Prostate gland (tissue), 2 donors: ENCODE results near the gene GLO1. TPM values are rescaled to one million over a fixed set of nuclear protein-coding genes. Genes with fewer than 3 reads are reported as not detected.

Source experiments
- DNase-seq: peaks from one replicate; pipeline ENCODE4 v3.0.0-alpha.2; 2019; ENCODE audit warnings: low spot score
- H3K27ac ChIP-seq, 2 donors: fragments of 200-600 bp; sonication (generic); 2 replicates each; pipeline ENCODE4 v1.5.1; 2017 to 2019
- H3K27me3 ChIP-seq: fragments of 200-600 bp; sonication (generic); replicated peaks from 2 replicates; pipeline ENCODE4 v1.5.1; 2019; ENCODE audit not compliant: insufficient read depth
- H3K36me3 ChIP-seq, 2 donors: fragments of 200-600 bp; sonication (generic); 1 replicate in 1 of 2; 2 replicates in 1 of 2; pipeline versions ENCODE4 v1.5.1 to v1.8.1; 2017 to 2019
- H3K4me1 ChIP-seq: fragments of 200-600 bp; sonication (generic); replicated peaks from 2 replicates; pipeline ENCODE4 v1.5.1; 2019
- H3K4me3 ChIP-seq, 2 donors: fragments of 200-600 bp; sonication (generic); 2 replicates each; pipeline ENCODE4 v1.5.1; 2017 to 2019
- H3K9me3 ChIP-seq: fragments of 200-600 bp; sonication (generic); 2 replicates; pipeline ENCODE4 v1.5.1; 2017
- POLR2A ChIP-seq: fragments of 450-650 bp; IDR thresholded peaks from one replicate; pipeline ENCODE4 v1.6.1; 2016; ENCODE audit warnings: antibody characterized with exemption, mild to moderate bottlenecking
- POLR2AphosphoS5 ChIP-seq: sonication (generic); formaldehyde crosslinking; IDR thresholded peaks from one replicate; pipeline ENCODE4 v1.6.1; 2017; ENCODE audit warnings: antibody characterized with exemption
- WGBS: methylation state at CpG from one replicate; pipeline ENCODE4 v1.1.5; 2018; 5-methylcytosine and 5-hydroxymethylcytosine counted together
- intact Hi-C: fragments of 100-400 bp; cut with DNase I; formaldehyde crosslinking; loops from one replicate; pipeline ENCODE4 v1.14.2; 2022
- total RNA-seq, 2 donors: library from RNA; depleted of rRNA; stranded (reverse); fragments of >200 nt; gene quantifications; one replicate each; pipeline ENCODE4 v1.1.0, GENCODE V29; 2016
- TF ChIP-seq, protein P1 (sequence below), 4 experiments: fragments of 200-600 bp in 2 of 4; fragments of 450-650 bp in 2 of 4; sonication (generic) in 2 of 4; IDR thresholded peaks; 1 replicate in 3 of 4; 2 replicates in 1 of 4; pipeline ENCODE4 v1.5.1; 2016 to 2019; ENCODE audit warnings: antibody characterized with exemption in 4 of 4, mild to moderate bottlenecking in 2 of 4, moderate library complexity in 2 of 4

Gene GLO1
- total RNA-seq, 2 donors from 2014 or later: 93.7 to 176 TPM

DNA sequence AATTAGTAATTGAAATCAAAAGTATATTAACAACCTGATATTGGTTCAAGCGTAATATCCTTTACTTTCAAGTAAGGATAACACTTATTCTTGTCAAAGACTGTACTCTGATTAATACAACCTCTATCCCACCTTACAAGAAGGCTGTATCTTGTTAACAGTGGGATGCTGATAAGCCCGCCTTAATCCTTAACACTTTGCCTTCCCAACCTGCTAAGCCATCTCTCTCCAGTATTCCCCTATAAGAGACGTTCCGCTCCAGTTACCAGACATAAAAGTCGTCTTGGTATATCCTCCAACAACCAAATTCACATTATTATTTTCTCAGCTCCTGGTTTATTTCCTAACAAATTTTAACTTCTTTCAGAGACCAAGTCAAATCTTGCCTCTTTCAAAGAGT lies 65.2 kb downstream of the GLO1 start:
- no peak overlapping the region for H3K27ac ChIP-seq
- no peaks in the 10 kb centered on the region for H3K36me3 ChIP-seq
- no peaks in the 10 kb centered on the region for H3K9me3 ChIP-seq
- 85% methylated on average over 5 of the region's 5 CpGs for WGBS
- intact Hi-C loops: no loop called here
- H3K27me3 ChIP-seq: no peaks in the 10 kb centered on the region
- no peak overlapping the region for H3K4me3 ChIP-seq
- DNase-seq: no peak
- TF ChIP-seq POLR2AphosphoS5 (no peak), POLR2A (no peak)
- TF ChIP-seq, protein P1, sequence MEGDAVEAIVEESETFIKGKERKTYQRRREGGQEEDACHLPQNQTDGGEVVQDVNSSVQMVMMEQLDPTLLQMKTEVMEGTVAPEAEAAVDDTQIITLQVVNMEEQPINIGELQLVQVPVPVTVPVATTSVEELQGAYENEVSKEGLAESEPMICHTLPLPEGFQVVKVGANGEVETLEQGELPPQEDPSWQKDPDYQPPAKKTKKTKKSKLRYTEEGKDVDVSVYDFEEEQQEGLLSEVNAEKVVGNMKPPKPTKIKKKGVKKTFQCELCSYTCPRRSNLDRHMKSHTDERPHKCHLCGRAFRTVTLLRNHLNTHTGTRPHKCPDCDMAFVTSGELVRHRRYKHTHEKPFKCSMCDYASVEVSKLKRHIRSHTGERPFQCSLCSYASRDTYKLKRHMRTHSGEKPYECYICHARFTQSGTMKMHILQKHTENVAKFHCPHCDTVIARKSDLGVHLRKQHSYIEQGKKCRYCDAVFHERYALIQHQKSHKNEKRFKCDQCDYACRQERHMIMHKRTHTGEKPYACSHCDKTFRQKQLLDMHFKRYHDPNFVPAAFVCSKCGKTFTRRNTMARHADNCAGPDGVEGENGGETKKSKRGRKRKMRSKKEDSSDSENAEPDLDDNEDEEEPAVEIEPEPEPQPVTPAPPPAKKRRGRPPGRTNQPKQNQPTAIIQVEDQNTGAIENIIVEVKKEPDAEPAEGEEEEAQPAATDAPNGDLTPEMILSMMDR (IDR thresholded peaks at IDR 0.05): no peak
- H3K4me1 ChIP-seq: peaks cover 7% of the 10 kb centered on the region

DNA sequence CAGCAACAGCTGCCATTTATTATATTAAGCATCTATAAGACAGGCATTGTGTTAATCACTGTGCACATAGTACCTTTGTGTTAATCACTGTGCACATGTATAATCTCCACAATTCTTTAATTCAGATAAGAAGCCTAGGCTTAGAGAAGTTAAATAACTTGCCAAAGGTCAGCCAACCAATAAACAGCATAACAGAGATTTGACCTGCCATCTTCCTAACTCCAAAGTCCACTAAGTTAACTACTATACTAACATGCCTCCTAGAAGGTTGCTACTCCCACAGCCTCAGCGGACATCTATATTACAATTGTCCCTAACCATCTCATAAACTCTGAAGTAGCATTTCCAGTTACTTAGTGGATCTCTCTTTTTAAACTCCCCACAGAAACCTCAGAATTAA lies 66.9 kb downstream of the GLO1 start:
- intact Hi-C loops: no loop called here
- peaks cover 7% of the 10 kb centered on the region for H3K4me1 ChIP-seq
- no peak for DNase-seq
- TF ChIP-seq, protein P1 (IDR thresholded peaks at IDR 0.05): no peak
- TF ChIP-seq POLR2AphosphoS5: no peak
- TF ChIP-seq POLR2A: no peak
- H3K27me3 ChIP-seq: no peaks in the 10 kb centered on the region
- no peaks in the 10 kb centered on the region for H3K9me3 ChIP-seq
- no peak overlapping the region for H3K4me3 ChIP-seq
- H3K27ac ChIP-seq: no peak overlapping the region
- H3K36me3 ChIP-seq: no peaks in the 10 kb centered on the region
- 83% methylated on average over 1 of the region's 1 CpG for WGBS

DNA sequence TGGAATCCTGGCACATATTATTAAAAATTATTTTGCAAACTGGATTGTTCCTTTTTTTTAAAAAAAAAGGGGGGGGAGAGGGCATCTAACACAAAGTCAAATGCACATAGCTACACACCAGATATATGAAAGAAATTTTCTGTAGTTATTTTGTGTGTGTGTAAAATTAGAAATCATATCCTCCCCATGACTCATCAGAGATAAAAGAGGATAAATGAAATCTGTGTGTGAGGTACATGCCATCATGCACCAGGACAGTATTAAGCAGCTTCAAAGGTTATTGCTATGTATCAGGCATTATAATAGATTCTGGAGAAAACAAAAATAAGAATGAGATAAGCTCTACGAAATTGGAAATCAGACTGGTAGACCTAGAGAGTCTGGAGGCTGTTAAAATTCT lies 68.4 kb downstream of the GLO1 start:
- Histone ChIP-seq H3K4me3 (no peak overlapping the region), H3K9me3 (no peaks in the 10 kb centered on the region), H3K4me1 (no peaks in the 10 kb centered on the region), H3K36me3 (no peaks in the 10 kb centered on the region), H3K27ac (no peak overlapping the region), H3K27me3 (no peaks in the 10 kb centered on the region)
- WGBS: 86% methylated on average over 1 of the region's 1 CpG
- TF ChIP-seq, protein P1 (IDR thresholded peaks at IDR 0.05): no peak
- TF ChIP-seq POLR2A (no peak), POLR2AphosphoS5 (no peak)
- no peak for DNase-seq
- intact Hi-C loops: no loop called here

DNA sequence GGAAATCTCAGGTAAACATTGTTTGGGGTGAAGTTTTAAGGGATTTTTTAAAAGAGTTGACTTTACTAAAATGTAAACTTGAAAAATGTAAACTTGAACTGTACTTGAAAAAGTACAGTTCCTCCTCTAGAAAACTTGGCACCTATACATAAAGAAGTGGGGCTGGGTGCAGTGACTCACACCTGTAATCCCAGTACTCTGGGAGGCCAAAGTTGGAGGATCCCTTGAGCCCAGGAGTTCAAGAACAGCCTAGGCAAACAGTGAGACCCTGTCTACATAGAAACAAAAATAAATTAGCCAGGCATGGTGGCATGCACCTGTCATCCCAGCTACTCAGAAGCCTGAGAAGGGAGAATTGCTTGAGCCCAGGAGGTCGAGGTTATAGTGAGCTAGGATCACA lies 70.5 kb downstream of the GLO1 start:
- Histone ChIP-seq H3K36me3 (no peaks in the 10 kb centered on the region), H3K9me3 (no peaks in the 10 kb centered on the region), H3K4me1 (no peaks in the 10 kb centered on the region), H3K27me3 (no peaks in the 10 kb centered on the region), H3K27ac (no peak overlapping the region), H3K4me3 (no peak overlapping the region)
- intact Hi-C loops: no loop called here
- DNase-seq: no peak
- WGBS: 85% methylated on average over 1 of the region's 1 CpG
- TF ChIP-seq POLR2AphosphoS5 (no peak), POLR2A (no peak)
- TF ChIP-seq, protein P1 (IDR thresholded peaks at IDR 0.05): no peak

DNA sequence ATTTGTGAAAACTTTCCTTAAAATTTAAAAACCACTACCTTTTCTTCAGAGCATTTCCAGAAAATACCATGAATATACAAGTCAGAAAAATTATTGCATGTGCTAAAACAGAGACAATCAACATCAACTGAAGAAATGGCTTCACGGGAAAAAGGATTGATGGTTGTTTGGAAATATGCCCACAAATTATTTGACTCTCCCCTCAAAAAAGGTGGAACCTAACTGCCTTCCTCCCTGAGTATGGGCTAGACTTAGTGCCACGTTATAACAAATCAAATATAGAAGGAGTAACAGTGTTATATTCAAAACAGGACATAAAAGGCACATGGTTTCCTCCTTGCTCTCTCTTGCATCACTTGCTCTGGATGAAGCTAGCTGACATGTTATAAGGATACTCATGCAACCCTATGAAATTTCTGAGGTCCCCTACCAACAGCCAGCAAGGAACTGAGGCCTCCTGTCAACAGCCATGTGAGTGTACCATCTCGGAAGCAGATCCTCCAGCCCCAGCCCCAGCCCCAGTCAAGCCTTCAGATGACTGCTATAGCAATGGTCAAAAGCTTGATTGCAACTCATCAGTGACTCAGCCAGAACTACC lies 71.7 kb downstream of the GLO1 start:
- no peaks in the 10 kb centered on the region for H3K36me3 ChIP-seq
- H3K27ac ChIP-seq: no peak overlapping the region
- H3K9me3 ChIP-seq: no peaks in the 10 kb centered on the region
- no peaks in the 10 kb centered on the region for H3K4me1 ChIP-seq
- H3K4me3 ChIP-seq: no peak overlapping the region
- TF ChIP-seq POLR2AphosphoS5: no peak
- TF ChIP-seq, protein P1 (IDR thresholded peaks at IDR 0.05): no peak
- DNase-seq: no peak
- intact Hi-C loops: no loop called here
- WGBS: 95% methylated on average over 3 of the region's 3 CpGs
- no peaks in the 10 kb centered on the region for H3K27me3 ChIP-seq
